Measurements from ENCODE around the gene IMMP2L. TPM values are rescaled to one million over a fixed set of nuclear protein-coding genes. Genes with fewer than 3 reads are reported as not detected.

The IMMP2L gene
- total RNA-seq, 4 donors from 2014 or later = 19.0 to 37.2 (median 21.3) TPM

DNA sequence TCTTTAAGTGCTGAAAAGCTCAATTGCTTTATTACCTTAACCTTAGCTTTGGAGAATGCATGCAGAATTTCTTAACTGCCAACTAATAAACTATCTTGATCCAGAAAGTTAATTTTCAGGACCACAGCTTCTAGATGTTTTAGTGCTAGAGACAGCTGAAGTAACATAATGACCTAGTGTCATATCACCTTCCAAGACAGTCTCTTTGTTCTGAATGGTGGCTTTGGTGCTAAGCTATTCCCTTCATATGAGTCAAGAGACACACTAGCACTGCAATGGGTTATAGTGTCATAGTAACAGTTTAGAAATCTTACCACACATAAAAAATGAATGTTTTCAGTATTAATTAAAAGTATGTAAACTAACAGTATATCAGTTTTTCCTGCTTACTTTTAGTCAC, 586.8 kb downstream of the IMMP2L start:
- TF ChIP-seq CTCF (IDR thresholded peaks at IDR 0.05; ENCODE audit: low read depth) = no peak

DNA sequence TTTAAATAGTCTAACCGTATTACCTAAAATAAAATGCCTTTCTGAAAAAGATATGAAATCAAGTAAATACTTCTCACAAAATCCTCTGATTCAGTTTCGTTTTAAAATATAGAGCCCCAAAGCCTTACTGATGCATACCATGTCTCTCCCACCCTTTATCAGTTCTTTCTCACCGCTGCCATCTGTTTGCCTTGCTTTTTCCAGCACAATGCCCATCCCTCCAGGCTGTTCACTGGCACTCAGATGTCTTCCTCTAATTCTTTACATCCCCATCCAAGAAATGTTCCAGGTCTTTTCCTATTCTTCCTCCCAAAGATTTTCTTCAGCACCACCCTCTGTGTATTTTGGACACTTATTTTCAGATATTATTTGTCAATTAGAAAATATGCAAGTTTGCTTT, 587.9 kb downstream of the IMMP2L start:
- TF ChIP-seq CTCF (IDR thresholded peaks at IDR 0.05; ENCODE audit: low read depth) = no peak

- no peak for TF ChIP-seq CTCF (IDR thresholded peaks at IDR 0.05; ENCODE audit: low read depth)
Observed at GRCh38 chr7:110973196-110973990, 588.9 kb downstream of the IMMP2L start.

- no peak for TF ChIP-seq CTCF (IDR thresholded peaks at IDR 0.05; ENCODE audit: low read depth)
Observed at GRCh38 chr7:110964775-110965174, 597.5 kb downstream of the IMMP2L start.

DNA sequence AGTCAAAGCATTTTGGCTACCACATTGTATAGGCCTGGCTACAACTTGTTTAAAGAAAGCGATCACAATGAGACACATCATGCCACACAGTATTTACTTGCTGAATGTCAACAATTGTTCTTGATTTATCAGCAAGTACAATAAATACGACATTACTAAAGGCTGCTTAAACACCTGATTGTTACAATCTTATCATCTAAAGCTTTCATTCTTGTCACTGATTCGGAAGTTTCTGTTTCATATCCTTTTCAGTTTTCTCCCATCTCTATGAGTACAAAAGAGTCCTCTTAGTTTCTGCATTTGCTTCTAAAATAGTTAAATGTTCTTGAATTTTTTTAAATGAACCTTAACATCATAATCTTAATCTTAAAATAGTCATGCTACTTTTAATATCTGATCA, 599.5 kb downstream of the IMMP2L start:
- no peak for TF ChIP-seq CTCF (IDR thresholded peaks at IDR 0.05; ENCODE audit: low read depth)

DNA sequence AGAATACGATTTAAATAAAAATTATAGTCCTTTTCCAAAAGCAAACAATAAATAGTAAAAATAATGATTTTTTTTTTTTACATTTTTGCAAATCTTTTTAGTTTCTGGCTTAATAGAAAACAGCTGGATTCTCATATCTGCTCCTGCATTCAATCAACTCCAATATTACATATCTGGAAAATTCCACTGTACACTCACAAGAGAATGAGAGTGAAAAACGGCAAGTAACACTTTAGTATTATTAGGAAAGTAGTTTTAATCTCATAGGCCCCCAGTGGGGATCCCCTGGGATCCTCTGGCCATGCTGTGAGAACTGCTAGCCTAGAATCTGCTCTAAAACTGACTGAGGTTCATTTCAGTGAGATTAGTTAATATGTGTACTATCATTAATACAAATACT, 599.9 kb downstream of the IMMP2L start:
- TF ChIP-seq CTCF (IDR thresholded peaks at IDR 0.05; ENCODE audit: low read depth) = no peak

GRCh38 chr7:110960811-110961210, 601.5 kb downstream of the IMMP2L start:
- no peak for TF ChIP-seq CTCF (IDR thresholded peaks at IDR 0.05; ENCODE audit: low read depth)

All from subcutaneous adipose tissue (tissue), 4 donors.